Liver (tissue), 9 donors: Measurements from ENCODE around the gene SMIM24. TPM values are rescaled to one million over a fixed set of nuclear protein-coding genes. Genes with fewer than 3 reads are reported as not detected.

Experiments
- DNase-seq: peaks from one replicate; pipeline ENCODE4 v3.0.0-alpha.2; 2017; ENCODE audit warnings: low spot score
- H3K27ac ChIP-seq, 2 donors: one replicate each; pipeline ENCODE4 v1.7.0; 2013; ENCODE audit warnings: inconsistent platforms in 2 of 2, low read length in 2 of 2, control low read depth in 1 of 2, low read depth in 1 of 2, mild to moderate bottlenecking in 1 of 2
- H3K27me3 ChIP-seq, 4 donors: one replicate each; pipeline versions ENCODE4 v1.6.1 to v1.7.0; 2013; ENCODE audit warnings: low read length in 3 of 4, inconsistent platforms in 1 of 4, mild to moderate bottlenecking in 1 of 4, moderate library complexity in 1 of 4; ENCODE audit not compliant: control insufficient read depth in 4 of 4, insufficient read depth in 4 of 4
- H3K36me3 ChIP-seq, 4 donors: one replicate each; pipeline versions ENCODE4 v1.6.1 to v1.7.0; 2013; ENCODE audit warnings: low read length in 3 of 4, mild to moderate bottlenecking in 3 of 4, low read depth in 1 of 4, moderate library complexity in 1 of 4; ENCODE audit not compliant: control insufficient read depth in 4 of 4, insufficient read depth in 3 of 4
- H3K4me1 ChIP-seq, 4 donors: one replicate each; pipeline versions ENCODE4 v1.6.1 to v1.7.0; 2013; ENCODE audit warnings: low read length in 3 of 4, mild to moderate bottlenecking in 3 of 4, moderate library complexity in 1 of 4; ENCODE audit not compliant: control insufficient read depth in 4 of 4, insufficient read depth in 4 of 4
- H3K4me3 ChIP-seq, 3 donors: one replicate each; pipeline versions ENCODE4 v1.6.1 to v1.7.0; 2013; ENCODE audit warnings: low read length in 3 of 3, control low read depth in 1 of 3, low read depth in 1 of 3, mild to moderate bottlenecking in 1 of 3
- H3K9ac ChIP-seq, 2 donors: one replicate each; pipeline ENCODE4 v1.7.0; 2013; ENCODE audit warnings: low read length in 2 of 2, mild to moderate bottlenecking in 2 of 2, moderate library complexity in 2 of 2, control low read depth in 1 of 2, low read depth in 1 of 2
- H3K9me3 ChIP-seq, 4 donors: one replicate each; pipeline versions ENCODE4 v1.6.1 to v1.7.0; 2013; ENCODE audit warnings: low read length in 3 of 4; ENCODE audit not compliant: control insufficient read depth in 4 of 4
- FOXA2 ChIP-seq: IDR thresholded peaks from 2 replicates; pipeline ENCODE4 v1.6.1; 2016; ENCODE audit warnings: antibody characterized with exemption
- GABPA ChIP-seq, 2 donors: IDR thresholded peaks in 1 of 2; conservative IDR thresholded peaks in 1 of 2; 2 replicates each; pipeline ENCODE4 v1.6.1; 2016; ENCODE audit warnings: antibody characterized with exemption in 2 of 2, mild to moderate bottlenecking in 1 of 2, moderate library complexity in 1 of 2
- HNF4A ChIP-seq, 2 donors: conservative IDR thresholded peaks; 2 replicates each; pipeline ENCODE4 v1.6.1; 2016; ENCODE audit warnings: antibody characterized with exemption in 2 of 2, mild to moderate bottlenecking in 2 of 2
- JUND ChIP-seq, 2 donors: IDR thresholded peaks; 2 replicates each; pipeline ENCODE4 v1.6.1; 2016; ENCODE audit warnings: antibody characterized with exemption in 2 of 2
- NR2F2 ChIP-seq: IDR thresholded peaks from 2 replicates; pipeline ENCODE4 v1.6.1; 2016; ENCODE audit warnings: antibody characterized with exemption
- RAD21 ChIP-seq, 2 donors: IDR thresholded peaks; 2 replicates each; pipeline ENCODE4 v1.6.1; 2016; ENCODE audit warnings: antibody characterized with exemption in 2 of 2, mild to moderate bottlenecking in 2 of 2
- RXRA ChIP-seq, 2 donors: IDR thresholded peaks; 2 replicates each; pipeline ENCODE4 v1.6.1; 2017 to 2018; ENCODE audit warnings: antibody characterized with exemption in 2 of 2, mild to moderate bottlenecking in 1 of 2
- YY1 ChIP-seq: IDR thresholded peaks from 2 replicates; pipeline ENCODE4 v1.6.1; 2016; ENCODE audit warnings: antibody characterized with exemption, mild to moderate bottlenecking
- WGBS: extraction: QIAGEN DNeasy Blood & Tissue Kit; methylation state at CpG from one replicate; pipeline ENCODE4 v1.1.7; 2013; 5-methylcytosine and 5-hydroxymethylcytosine counted together
- polyA plus RNA-seq, 2 donors: library from polyadenylated mRNA; stranded (reverse) in 1 of 2; unstranded in 1 of 2; fragments of 200-250 nt in 1 of 2; fragments of >200 nt in 1 of 2; fragmentation: Nextera tagmentation in 1 of 2; extraction: Ambion mirVana in 1 of 2; gene quantifications; one replicate each; pipeline versions ENCODE4 v1.2.1 to v1.2.3, GENCODE V29; 2013 to 2015
- total RNA-seq, 2 donors: library from RNA; depleted of rRNA; stranded (reverse); fragments of >200 nt; gene quantifications; one replicate each; pipeline ENCODE4 v1.2.3, GENCODE V29; 2014
- TF ChIP-seq, protein P1 (sequence below): IDR thresholded peaks from 2 replicates; pipeline ENCODE4 v1.6.1; 2016; ENCODE audit warnings: antibody characterized with exemption, mild to moderate bottlenecking
- TF ChIP-seq, protein P2 (sequence below): fragments of 150-350 bp; IDR thresholded peaks from 2 replicates; pipeline ENCODE4 v1.5.1; 2017; ENCODE audit warnings: improper control_type of control experiment, low read depth, low read length; ENCODE audit not compliant: missing input control
- donor health status: healthy.
- donor health status: healthy.
- donor health status: healthy.
- donor health status: healthy.
- donor health status: healthy.

The SMIM24 gene
- total and polyA plus RNA-seq, 4 donors, result 0.17 to 13.7 (median 2.8) TPM

DNA sequence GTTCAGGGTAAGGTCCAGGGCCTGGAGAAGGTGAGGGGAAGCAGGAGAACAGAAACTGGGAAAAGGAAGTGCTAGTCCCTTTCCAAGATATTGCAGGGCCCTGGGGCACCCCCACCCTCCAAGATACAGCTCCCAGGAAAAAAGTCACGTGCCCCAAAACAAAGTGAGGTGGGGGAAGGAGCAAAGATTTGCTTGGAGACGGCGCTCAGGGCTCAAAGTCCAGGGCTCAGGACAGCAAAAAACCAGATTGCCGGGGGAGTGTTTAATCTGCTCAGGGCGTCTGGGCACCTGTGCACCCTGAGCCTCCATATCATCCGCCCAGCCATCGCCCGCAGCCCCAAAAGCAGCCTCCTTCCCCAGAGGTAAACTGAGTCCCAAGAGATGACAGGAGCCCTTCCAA, 6.3 kb downstream of the SMIM24 start:
- H3K27ac ChIP-seq, result no peak overlapping the region
- DNase-seq, result no peak
- H3K36me3 ChIP-seq, result no peaks in the 10 kb centered on the region
- 45% methylated on average over 8 of the region's 8 CpGs for WGBS
- TF ChIP-seq RXRA (IDR thresholded peaks at IDR 0.05) (peak in 1 of 2 donors; percentile 10), HNF4A (conservative IDR thresholded peaks at IDR 0.05) (peak; percentile 7 to 81)
- TF ChIP-seq, protein P1, sequence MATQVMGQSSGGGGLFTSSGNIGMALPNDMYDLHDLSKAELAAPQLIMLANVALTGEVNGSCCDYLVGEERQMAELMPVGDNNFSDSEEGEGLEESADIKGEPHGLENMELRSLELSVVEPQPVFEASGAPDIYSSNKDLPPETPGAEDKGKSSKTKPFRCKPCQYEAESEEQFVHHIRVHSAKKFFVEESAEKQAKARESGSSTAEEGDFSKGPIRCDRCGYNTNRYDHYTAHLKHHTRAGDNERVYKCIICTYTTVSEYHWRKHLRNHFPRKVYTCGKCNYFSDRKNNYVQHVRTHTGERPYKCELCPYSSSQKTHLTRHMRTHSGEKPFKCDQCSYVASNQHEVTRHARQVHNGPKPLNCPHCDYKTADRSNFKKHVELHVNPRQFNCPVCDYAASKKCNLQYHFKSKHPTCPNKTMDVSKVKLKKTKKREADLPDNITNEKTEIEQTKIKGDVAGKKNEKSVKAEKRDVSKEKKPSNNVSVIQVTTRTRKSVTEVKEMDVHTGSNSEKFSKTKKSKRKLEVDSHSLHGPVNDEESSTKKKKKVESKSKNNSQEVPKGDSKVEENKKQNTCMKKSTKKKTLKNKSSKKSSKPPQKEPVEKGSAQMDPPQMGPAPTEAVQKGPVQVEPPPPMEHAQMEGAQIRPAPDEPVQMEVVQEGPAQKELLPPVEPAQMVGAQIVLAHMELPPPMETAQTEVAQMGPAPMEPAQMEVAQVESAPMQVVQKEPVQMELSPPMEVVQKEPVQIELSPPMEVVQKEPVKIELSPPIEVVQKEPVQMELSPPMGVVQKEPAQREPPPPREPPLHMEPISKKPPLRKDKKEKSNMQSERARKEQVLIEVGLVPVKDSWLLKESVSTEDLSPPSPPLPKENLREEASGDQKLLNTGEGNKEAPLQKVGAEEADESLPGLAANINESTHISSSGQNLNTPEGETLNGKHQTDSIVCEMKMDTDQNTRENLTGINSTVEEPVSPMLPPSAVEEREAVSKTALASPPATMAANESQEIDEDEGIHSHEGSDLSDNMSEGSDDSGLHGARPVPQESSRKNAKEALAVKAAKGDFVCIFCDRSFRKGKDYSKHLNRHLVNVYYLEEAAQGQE, result no peak
- H3K27me3 ChIP-seq, result no peaks in the 10 kb centered on the region
- peaks cover 0 to 3% (median 2%) of the 10 kb centered on the region in 4 donors for H3K4me1 ChIP-seq
- no peaks in the 10 kb centered on the region for H3K9me3 ChIP-seq
- H3K9ac ChIP-seq, result no peak overlapping the region
- H3K4me3 ChIP-seq, result no peak overlapping the region

- peak; percentile 51 for DNase-seq
- Histone ChIP-seq H3K9ac (no peak overlapping the region), H3K27ac (no peak overlapping the region)
Observed at GRCh38 chr19:3471954-3472655, 8.2 kb downstream of the SMIM24 start.

DNA sequence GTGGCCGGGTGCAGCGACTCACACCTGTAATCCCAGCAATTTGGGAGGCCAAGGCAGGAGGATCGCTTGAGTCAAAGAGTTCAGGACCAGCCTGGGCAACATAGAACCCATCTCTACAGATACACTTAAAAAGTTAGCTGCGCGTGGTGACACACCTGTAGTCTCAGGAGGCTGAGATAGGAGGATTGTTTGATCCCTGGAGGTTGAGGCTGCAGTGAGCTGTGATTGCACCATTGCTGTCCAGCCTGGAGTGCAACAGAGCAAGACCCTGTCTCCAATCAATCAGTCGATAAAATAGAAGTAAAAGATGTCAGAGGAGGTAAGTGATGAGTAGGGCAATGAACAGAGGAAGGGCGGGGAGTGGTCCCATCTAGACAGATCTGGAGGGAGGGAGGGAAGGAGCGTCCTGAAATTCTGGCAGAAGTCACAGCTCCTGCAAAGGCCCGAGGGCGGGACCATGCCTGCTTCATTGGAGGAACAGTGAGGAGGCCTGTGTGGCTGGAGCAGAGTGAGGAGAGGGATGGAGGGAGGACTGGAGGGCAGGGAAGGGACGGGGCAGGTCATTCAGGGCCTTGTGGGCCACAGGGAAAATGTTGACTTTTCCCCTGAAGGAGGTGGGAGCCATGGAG, 9.7 kb downstream of the SMIM24 start:
- H3K36me3 ChIP-seq, result no peaks in the 10 kb centered on the region
- WGBS, result 62% methylated on average over 11 of the region's 11 CpGs
- H3K9me3 ChIP-seq, result no peaks in the 10 kb centered on the region
- peaks cover 3 to 22% (median 10%) of the 10 kb centered on the region in 4 donors for H3K4me1 ChIP-seq
- no peak for TF ChIP-seq FOXA2
- no peak for TF ChIP-seq GABPA (IDR thresholded peaks at IDR 0.05 in 1 of 2, conservative IDR thresholded peaks at IDR 0.05 in 1 of 2)
- TF ChIP-seq, protein P1, result no peak
- no peak for TF ChIP-seq YY1
- TF ChIP-seq, protein P2, sequence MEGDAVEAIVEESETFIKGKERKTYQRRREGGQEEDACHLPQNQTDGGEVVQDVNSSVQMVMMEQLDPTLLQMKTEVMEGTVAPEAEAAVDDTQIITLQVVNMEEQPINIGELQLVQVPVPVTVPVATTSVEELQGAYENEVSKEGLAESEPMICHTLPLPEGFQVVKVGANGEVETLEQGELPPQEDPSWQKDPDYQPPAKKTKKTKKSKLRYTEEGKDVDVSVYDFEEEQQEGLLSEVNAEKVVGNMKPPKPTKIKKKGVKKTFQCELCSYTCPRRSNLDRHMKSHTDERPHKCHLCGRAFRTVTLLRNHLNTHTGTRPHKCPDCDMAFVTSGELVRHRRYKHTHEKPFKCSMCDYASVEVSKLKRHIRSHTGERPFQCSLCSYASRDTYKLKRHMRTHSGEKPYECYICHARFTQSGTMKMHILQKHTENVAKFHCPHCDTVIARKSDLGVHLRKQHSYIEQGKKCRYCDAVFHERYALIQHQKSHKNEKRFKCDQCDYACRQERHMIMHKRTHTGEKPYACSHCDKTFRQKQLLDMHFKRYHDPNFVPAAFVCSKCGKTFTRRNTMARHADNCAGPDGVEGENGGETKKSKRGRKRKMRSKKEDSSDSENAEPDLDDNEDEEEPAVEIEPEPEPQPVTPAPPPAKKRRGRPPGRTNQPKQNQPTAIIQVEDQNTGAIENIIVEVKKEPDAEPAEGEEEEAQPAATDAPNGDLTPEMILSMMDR, result no peak
- DNase-seq, result no peak
- no peaks in the 10 kb centered on the region for H3K27me3 ChIP-seq
- no peak overlapping the region for H3K4me3 ChIP-seq
- no peak overlapping the region for H3K9ac ChIP-seq
- H3K27ac ChIP-seq, result no peak overlapping the region

More at GRCh38 chr19:3471954-3472655, 8.2 kb downstream of the SMIM24 start:
- Histone ChIP-seq H3K4me3 (no peak overlapping the region), H3K4me1 (peaks cover 3 to 15% (median 8%) of the 10 kb centered on the region in 4 donors), H3K9me3 (no peaks in the 10 kb centered on the region), H3K27me3 (no peaks in the 10 kb centered on the region), H3K36me3 (no peaks in the 10 kb centered on the region)
- TF ChIP-seq RAD21 (IDR thresholded peaks at IDR 0.05) (peak; percentile 74 to 81), JUND (IDR thresholded peaks at IDR 0.05) (no peak), NR2F2 (no peak)
- TF ChIP-seq, protein P2, result peak; percentile 68
- WGBS, result 31% methylated on average over 24 of the region's 24 CpGs
